Heart left ventricle (tissue), 16 donors: ENCODE results near the gene TMEM225. TPM values are rescaled to one million over a fixed set of nuclear protein-coding genes. Genes with fewer than 3 reads are reported as not detected.

Experiments
- ATAC-seq, 4 donors: fragments of 200-7000 bp; cut with Tn5 transposase; one replicate each; pipeline ENCODE4 v1.9.1; 2020 to 2022; ENCODE audit warnings: moderate library complexity in 4 of 4, mild to moderate bottlenecking in 3 of 4, moderate number of reproducible peaks in 1 of 4
- DNase-seq, 5 donors: peaks; one replicate each; pipeline ENCODE4 v3.0.0-alpha.2; 2020
- H3K27ac ChIP-seq, 12 donors: fragments of 200-600 bp; sonication (generic) in 4 of 12; one replicate each; pipeline versions ENCODE4 v1.5.0 to v1.8.0; 2016 to 2022; ENCODE audit warnings: mild to moderate bottlenecking in 2 of 12
- H3K27me3 ChIP-seq, 9 donors: fragments of 200-600 bp; sonication (generic) in 2 of 9; one replicate each; pipeline versions ENCODE4 v1.5.1 to v1.8.0; 2016 to 2022; ENCODE audit warnings: mild to moderate bottlenecking in 3 of 9
- H3K36me3 ChIP-seq, 9 donors: fragments of 200-600 bp; sonication (generic) in 2 of 9; one replicate each; pipeline versions ENCODE4 v1.5.0 to v1.8.0; 2018 to 2022; ENCODE audit warnings: mild to moderate bottlenecking in 2 of 9
- H3K4me1 ChIP-seq, 12 donors: fragments of 200-600 bp; sonication (generic) in 4 of 12; one replicate each; pipeline versions ENCODE4 v1.5.0 to v1.8.0; 2016 to 2022; ENCODE audit warnings: mild to moderate bottlenecking in 3 of 12
- H3K4me3 ChIP-seq, 12 donors: fragments of 200-600 bp; sonication (generic) in 4 of 12; one replicate each; pipeline versions ENCODE4 v1.5.0 to v1.8.0; 2017 to 2022; ENCODE audit warnings: mild to moderate bottlenecking in 9 of 12, moderate library complexity in 4 of 12
- H3K9me3 ChIP-seq, 12 donors: fragments of 200-600 bp; sonication (generic) in 4 of 12; one replicate each; pipeline versions ENCODE4 v1.5.0 to v1.8.0; 2016 to 2022; ENCODE audit warnings: mild to moderate bottlenecking in 1 of 12
- POLR2A ChIP-seq, 2 donors: fragments of 450-650 bp; IDR thresholded peaks; one replicate each; pipeline ENCODE4 v1.6.1; 2017; ENCODE audit warnings: antibody characterized with exemption in 2 of 2, mild to moderate bottlenecking in 2 of 2, moderate library complexity in 2 of 2
- WGBS, 4 donors: extraction: QIAGEN DNeasy Blood & Tissue Kit in 2 of 4; methylation state at CpG; one replicate each; pipeline versions ENCODE4 v1.1.5 to v1.1.7; 2013 to 2018; 5-methylcytosine and 5-hydroxymethylcytosine counted together
- intact Hi-C, 10 donors: fragments of 100-400 bp; cut with DNase I; formaldehyde crosslinking; loops; one replicate each; pipeline versions ENCODE4 v1.11.1 to v1.14.2; 2022
- polyA plus RNA-seq, 2 donors: library from polyadenylated mRNA; stranded (reverse); fragments of 200-250 nt; gene quantifications; one replicate each; pipeline ENCODE4 v1.2.3, GENCODE V29; 2013
- total RNA-seq, 9 donors: library from RNA; depleted of rRNA in 2 of 9; stranded (reverse); fragments of >200 nt in 2 of 9; fragmentation: NEBNext Ultra II Directional in 3 of 9; extraction: Animal tissue kit (Norgen Biotek cat#: 25700) in 3 of 9; gene quantifications; one replicate each; pipeline versions ENCODE4 v1.1.0 to v1.2.4, GENCODE V29; 2016 to 2023
- TF ChIP-seq, protein P1 (sequence below), 12 donors: fragments of 200-600 bp; sonication (generic) in 4 of 12; IDR thresholded peaks; one replicate each; pipeline versions ENCODE4 v1.5.0 to v1.8.0; 2018 to 2022; ENCODE audit warnings: antibody characterized with exemption in 12 of 12, mild to moderate bottlenecking in 5 of 12
- donor health status: ischemic (EF 13 %, LVEDD 7.1; RV severe dilation, severe dysfunction).
- donor health status: healthy with polysubstance abuse.
- donor health status: DM: no; HTN: yes; CAD: no.
- donor health status: DM: no; HTN: no; CAD: no.
- donor health status: ischemic (EF 25% LVEDD 6.9; RV normal size, moderate dysfunction).
- donor health status: ischemic (EF 25% LVEDD 5.7; RV mildly dilated, moderate dysfunction).
- donor health status: healthy.
- donor health status: DM: yes; HTN: yes; CAD: no.
- donor health status: ischemic (EF 35%, LVEDD 5.7; RV mildly dilated, moderate dysfunction).
- donor health status: nonischemic (EF 11% LVEDD 7.7; RV severe dilation, severe dysfunction).
- donor health status: DM: yes; HTN: yes; CAD: no.
- donor health status: PGD.
- donor health status: ischemic (EF 29% LVEDD 5.4; RV normal size, mild dysfunction).
- donor health status: nonischemic (EF 23%, LVEDD 6.1; RV moderate dilation, normal function).

The TMEM225 gene
- total and polyA plus RNA-seq, 11 donors = not detected

DNA sequence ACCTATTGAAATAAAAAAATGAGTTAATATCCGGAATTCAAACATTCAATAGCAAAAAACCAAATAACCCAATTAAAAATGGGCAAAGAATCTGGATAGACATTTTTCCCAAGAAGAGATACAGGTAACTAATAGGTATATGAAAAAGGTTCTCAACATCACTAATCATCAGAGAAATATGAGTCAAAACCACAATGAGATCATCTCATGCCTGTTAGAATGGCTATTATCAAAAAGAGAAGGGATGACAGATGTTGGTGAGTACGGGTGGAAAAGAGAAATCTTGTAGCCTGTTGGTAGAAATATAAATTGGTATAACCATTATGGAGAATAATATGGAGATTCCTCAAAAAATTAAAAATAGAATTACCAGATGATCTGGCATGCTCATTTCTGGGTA, 52.4 kb downstream of the TMEM225 start:
- Histone ChIP-seq H3K4me1 (no peaks in the 10 kb centered on the region), H3K27ac (no peak overlapping the region), H3K27me3 (peaks cover 0 to 4% (median 0%) of the 10 kb centered on the region in 9 donors), H3K4me3 (no peak overlapping the region), H3K9me3 (no peaks in the 10 kb centered on the region), H3K36me3 (no peaks in the 10 kb centered on the region)
- TF ChIP-seq, protein P1, sequence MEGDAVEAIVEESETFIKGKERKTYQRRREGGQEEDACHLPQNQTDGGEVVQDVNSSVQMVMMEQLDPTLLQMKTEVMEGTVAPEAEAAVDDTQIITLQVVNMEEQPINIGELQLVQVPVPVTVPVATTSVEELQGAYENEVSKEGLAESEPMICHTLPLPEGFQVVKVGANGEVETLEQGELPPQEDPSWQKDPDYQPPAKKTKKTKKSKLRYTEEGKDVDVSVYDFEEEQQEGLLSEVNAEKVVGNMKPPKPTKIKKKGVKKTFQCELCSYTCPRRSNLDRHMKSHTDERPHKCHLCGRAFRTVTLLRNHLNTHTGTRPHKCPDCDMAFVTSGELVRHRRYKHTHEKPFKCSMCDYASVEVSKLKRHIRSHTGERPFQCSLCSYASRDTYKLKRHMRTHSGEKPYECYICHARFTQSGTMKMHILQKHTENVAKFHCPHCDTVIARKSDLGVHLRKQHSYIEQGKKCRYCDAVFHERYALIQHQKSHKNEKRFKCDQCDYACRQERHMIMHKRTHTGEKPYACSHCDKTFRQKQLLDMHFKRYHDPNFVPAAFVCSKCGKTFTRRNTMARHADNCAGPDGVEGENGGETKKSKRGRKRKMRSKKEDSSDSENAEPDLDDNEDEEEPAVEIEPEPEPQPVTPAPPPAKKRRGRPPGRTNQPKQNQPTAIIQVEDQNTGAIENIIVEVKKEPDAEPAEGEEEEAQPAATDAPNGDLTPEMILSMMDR (IDR thresholded peaks at IDR 0.05) = no peak
- no peak for TF ChIP-seq POLR2A (IDR thresholded peaks at IDR 0.05)
- intact Hi-C loops = no loop called here
- DNase-seq (no peak), ATAC-seq (no peak)
- 68 to 83% (median 78%) methylated on average over 2 of the region's 2 CpGs for WGBS, 4 donors

Other genes with a start within 250 kb of the TMEM225 start
- gene SCN3B, start 231.0 kb downstream of the TMEM225 start, total RNA-seq = 1 to 10 TPM in 5 of 9 donors, under 1 TPM in 4; 0.63 to 3.8 (median 1.2) TPM
- gene SCN3B, start 231.0 kb downstream of the TMEM225 start, polyA plus RNA-seq = under 1 TPM; 0.69 to 0.75 TPM
- 1 to 10 TPM; 1.7 to 5.7 (median 4.4) TPM for gene ZNF202, start 144.0 kb downstream of the TMEM225 start, total RNA-seq
- 1 to 10 TPM; 2.0 to 7.0 TPM for gene ZNF202, start 144.0 kb downstream of the TMEM225 start, polyA plus RNA-seq
- gene OR6X1, start 131.2 kb downstream of the TMEM225 start, total RNA-seq = not detected
- not detected for gene OR6X1, start 131.2 kb downstream of the TMEM225 start, polyA plus RNA-seq
- gene OR6M1, start 79.3 kb downstream of the TMEM225 start, total RNA-seq = not detected
- not detected for gene OR6M1, start 79.3 kb downstream of the TMEM225 start, polyA plus RNA-seq
- gene OR8D4, start 16.5 kb upstream of the TMEM225 start, total RNA-seq = not detected
- gene OR8D4, start 16.5 kb upstream of the TMEM225 start, polyA plus RNA-seq = not detected
- not detected for gene OR4D5, start 53.9 kb upstream of the TMEM225 start, total RNA-seq
- not detected for gene OR4D5, start 53.9 kb upstream of the TMEM225 start, polyA plus RNA-seq
- not detected for gene OR6T1, start 58.2 kb upstream of the TMEM225 start, total RNA-seq
- not detected for gene OR6T1, start 58.2 kb upstream of the TMEM225 start, polyA plus RNA-seq
- gene OR10S1, start 92.1 kb upstream of the TMEM225 start, total RNA-seq = not detected
- not detected for gene OR10S1, start 92.1 kb upstream of the TMEM225 start, polyA plus RNA-seq
- not detected for gene OR10G6, start 109.5 kb upstream of the TMEM225 start, total RNA-seq
- gene OR10G6, start 109.5 kb upstream of the TMEM225 start, polyA plus RNA-seq = not detected
- gene OR10G4, start 127.3 kb upstream of the TMEM225 start, total RNA-seq = not detected
- not detected for gene OR10G4, start 127.3 kb upstream of the TMEM225 start, polyA plus RNA-seq
- not detected for gene OR10G9, start 137.3 kb upstream of the TMEM225 start, total RNA-seq
- not detected for gene OR10G9, start 137.3 kb upstream of the TMEM225 start, polyA plus RNA-seq
- gene OR10G8, start 141.1 kb upstream of the TMEM225 start, total RNA-seq = not detected
- not detected for gene OR10G8, start 141.1 kb upstream of the TMEM225 start, polyA plus RNA-seq
- gene OR10G7, start 155.7 kb upstream of the TMEM225 start, total RNA-seq = not detected
- not detected for gene OR10G7, start 155.7 kb upstream of the TMEM225 start, polyA plus RNA-seq
- 10 to 100 TPM in 1 of 9 donors, 1 to 10 TPM in 8; 2.3 to 13.7 (median 4.2) TPM for gene VWA5A, start 229.8 kb upstream of the TMEM225 start, total RNA-seq
- gene VWA5A, start 229.8 kb upstream of the TMEM225 start, polyA plus RNA-seq = 1 to 10 TPM; 1.2 to 1.8 TPM